Sigmoid colon (tissue), 3 donors: Measurements from ENCODE around the gene UBE2Q2.

Source experiments
- CTCF ChIP-seq, 4 experiments: fragments of 450-650 bp in 3 of 4; fragments of 200-600 bp in 1 of 4; IDR thresholded peaks; one replicate each; pipeline ENCODE4 v1.5.1; 2016 to 2019; ENCODE audit warnings: antibody characterized with exemption in 4 of 4, mild to moderate bottlenecking in 3 of 4, moderate library complexity in 2 of 4
- POLR2A ChIP-seq, 2 donors: fragments of 450-650 bp; IDR thresholded peaks; one replicate each; pipeline ENCODE4 v1.6.1; 2016; ENCODE audit warnings: antibody characterized with exemption in 2 of 2, mild to moderate bottlenecking in 2 of 2, moderate library complexity in 2 of 2

GRCh38 chr15:75928680-75929608 is 85.7 kb downstream of the UBE2Q2 start:
- TF ChIP-seq POLR2A (IDR thresholded peaks at IDR 0.05) (no peak), CTCF (IDR thresholded peaks at IDR 0.05) (no peak)
